Upper lobe of left lung (tissue), 4 donors: ENCODE data around the gene PAPSS2.

ENCODE experiments used
- CTCF ChIP-seq, 6 experiments: fragments of 450-650 bp in 4 of 6; fragments of 200-600 bp in 2 of 6; sonication (generic) in 2 of 6; IDR thresholded peaks; one replicate each; pipeline ENCODE4 v1.5.1; 2016 to 2019; ENCODE audit warnings: antibody characterized with exemption in 6 of 6
- POLR2A ChIP-seq, 4 donors: fragments of 450-650 bp; IDR thresholded peaks; one replicate each; pipeline ENCODE4 v1.5.1; 2016 to 2017; ENCODE audit warnings: antibody characterized with exemption in 4 of 4, mild to moderate bottlenecking in 2 of 4
- POLR2AphosphoS5 ChIP-seq, 2 donors: sonication (generic); formaldehyde crosslinking; IDR thresholded peaks; one replicate each; pipeline ENCODE4 v1.5.1; 2017; ENCODE audit warnings: antibody characterized with exemption in 2 of 2

- TF ChIP-seq POLR2A (IDR thresholded peaks at IDR 0.05), result no peak
- TF ChIP-seq CTCF (IDR thresholded peaks at IDR 0.05), result no peak
- TF ChIP-seq POLR2AphosphoS5 (IDR thresholded peaks at IDR 0.05), result no peak
Observed at GRCh38 chr10:87652261-87652660, 7.4 kb upstream of the PAPSS2 start.
